Testis (tissue), 2 donors: ENCODE data around the gene LDHAL6A.

Source experiments
- POLR2A ChIP-seq: fragments of 450-650 bp; IDR thresholded peaks from one replicate; pipeline ENCODE4 v1.6.1; 2017; ENCODE audit warnings: antibody characterized with exemption, mild to moderate bottlenecking, moderate library complexity
- TF ChIP-seq, protein P1 (sequence below), 3 experiments: fragments of 450-650 bp in 2 of 3; fragments of 200-600 bp in 1 of 3; sonication (generic) in 1 of 3; IDR thresholded peaks; one replicate each; pipeline ENCODE4 v1.5.1; 2016 to 2019; ENCODE audit warnings: antibody characterized with exemption in 3 of 3, mild to moderate bottlenecking in 2 of 3, moderate library complexity in 1 of 3

DNA sequence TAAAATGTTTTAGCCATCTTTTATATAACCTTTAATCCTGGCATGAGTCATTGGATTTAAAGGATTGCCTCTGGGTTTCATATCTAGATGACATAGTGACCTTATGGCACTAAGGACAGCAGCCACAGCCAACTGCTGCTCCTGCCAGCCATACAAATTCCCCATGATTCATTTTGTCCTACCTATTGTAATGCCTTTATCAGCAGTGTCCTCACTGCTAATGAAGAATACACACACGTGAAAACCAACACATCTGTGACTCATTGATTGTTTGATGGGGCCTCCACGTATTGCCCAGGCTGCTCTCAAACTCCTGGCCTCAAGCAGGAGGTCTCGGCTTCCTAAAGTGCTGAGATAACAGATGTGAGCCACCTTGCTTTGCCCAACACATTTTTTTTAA lies 1.8 kb downstream of the LDHAL6A start:
- TF ChIP-seq, protein P1, sequence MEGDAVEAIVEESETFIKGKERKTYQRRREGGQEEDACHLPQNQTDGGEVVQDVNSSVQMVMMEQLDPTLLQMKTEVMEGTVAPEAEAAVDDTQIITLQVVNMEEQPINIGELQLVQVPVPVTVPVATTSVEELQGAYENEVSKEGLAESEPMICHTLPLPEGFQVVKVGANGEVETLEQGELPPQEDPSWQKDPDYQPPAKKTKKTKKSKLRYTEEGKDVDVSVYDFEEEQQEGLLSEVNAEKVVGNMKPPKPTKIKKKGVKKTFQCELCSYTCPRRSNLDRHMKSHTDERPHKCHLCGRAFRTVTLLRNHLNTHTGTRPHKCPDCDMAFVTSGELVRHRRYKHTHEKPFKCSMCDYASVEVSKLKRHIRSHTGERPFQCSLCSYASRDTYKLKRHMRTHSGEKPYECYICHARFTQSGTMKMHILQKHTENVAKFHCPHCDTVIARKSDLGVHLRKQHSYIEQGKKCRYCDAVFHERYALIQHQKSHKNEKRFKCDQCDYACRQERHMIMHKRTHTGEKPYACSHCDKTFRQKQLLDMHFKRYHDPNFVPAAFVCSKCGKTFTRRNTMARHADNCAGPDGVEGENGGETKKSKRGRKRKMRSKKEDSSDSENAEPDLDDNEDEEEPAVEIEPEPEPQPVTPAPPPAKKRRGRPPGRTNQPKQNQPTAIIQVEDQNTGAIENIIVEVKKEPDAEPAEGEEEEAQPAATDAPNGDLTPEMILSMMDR (IDR thresholded peaks at IDR 0.05) = no peak
- no peak for TF ChIP-seq POLR2A
